Stimulated activated CD8-positive, alpha-beta memory T cell treated with anti-CD3 and anti-CD28 coated beads, Interleukin-12 subunit alpha, Interleukin-12 subunit beta, amount 100 ng/mL, for 24 hours (primary cell): ENCODE measurements around the gene PLPPR5.
"Not testable (repeated sequence)": the region's sequence is repeated elsewhere in the genome, so short reads cannot be mapped to it uniquely, and the experiment has no call there.

Experiments
- DNase-seq: peaks from one replicate; pipeline ENCODE4 v3.0.0-alpha.2; 2020; ENCODE audit errors: extremely low read depth

Gene PLPPR5

GRCh38 chr1:99004861-99005442 lies at the start of gene PLPPR5:
Gene PLPPR5 (minus strand): TSS chr1:99004861. CDS start chr1:99004671, 190 bp downstream.
- DNase-seq: no peak

GRCh38 chr1:99051611-99052283 lies 47.1 kb upstream of the PLPPR5 start:
- no peak for DNase-seq

GRCh38 chr1:99049745-99050144 lies 45.1 kb upstream of the PLPPR5 start:
- DNase-seq: no peak

GRCh38 chr1:99036746-99037145 lies 32.1 kb upstream of the PLPPR5 start:
- not testable (repeated sequence) for DNase-seq

- no peak for DNase-seq
Measured at GRCh38 chr1:99018313-99018712, 13.7 kb upstream of the PLPPR5 start.

GRCh38 chr1:99017655-99018054 lies 13.0 kb upstream of the PLPPR5 start:
- no peak for DNase-seq

GRCh38 chr1:99010679-99011078 lies 6.0 kb upstream of the PLPPR5 start:
- DNase-seq: no peak

- no peak for DNase-seq
Measured at GRCh38 chr1:99007366-99007765, 2.7 kb upstream of the PLPPR5 start.

- no peak for DNase-seq
Measured at GRCh38 chr1:99005537-99005942, 879 bp upstream of the PLPPR5 start.

GRCh38 chr1:99004254-99004860 lies 304 bp downstream of the PLPPR5 start:
- DNase-seq: no peak

- no peak for DNase-seq
Measured at GRCh38 chr1:99003581-99004253, 944 bp downstream of the PLPPR5 start.

- no peak for DNase-seq
Measured at GRCh38 chr1:98992844-98993243, 11.8 kb downstream of the PLPPR5 start.

- DNase-seq: no peak
Measured at GRCh38 chr1:98991127-98992012, 13.3 kb downstream of the PLPPR5 start.

GRCh38 chr1:98989556-98989907 lies 15.1 kb downstream of the PLPPR5 start:
- no peak for DNase-seq

- DNase-seq: no peak
Measured at GRCh38 chr1:98988904-98989555, 15.6 kb downstream of the PLPPR5 start.

GRCh38 chr1:98985687-98986086 lies 19.0 kb downstream of the PLPPR5 start:
- no peak for DNase-seq

GRCh38 chr1:98981917-98982513 lies 22.6 kb downstream of the PLPPR5 start:
- DNase-seq: no peak

GRCh38 chr1:98979463-98979862 lies 25.2 kb downstream of the PLPPR5 start:
- DNase-seq: no peak

GRCh38 chr1:98975810-98976209 lies 28.9 kb downstream of the PLPPR5 start:
- no peak for DNase-seq

- no peak for DNase-seq
Measured at GRCh38 chr1:98975113-98975512, 29.5 kb downstream of the PLPPR5 start.
